Measurements from ENCODE around the gene SRGAP1.
"Not testable (repeated sequence)": the region's sequence is repeated elsewhere in the genome, so short reads cannot be mapped to it uniquely, and the experiment has no call there.

The SRGAP1 gene

GRCh38 chr12:64122154-64122553 lies 277.7 kb downstream of the SRGAP1 start:
- DNase-seq (ENCODE audit: low read depth in 2 of 2) = no peak

GRCh38 chr12:64122995-64123394 lies 278.5 kb downstream of the SRGAP1 start:
- no peak for DNase-seq (ENCODE audit: low read depth in 2 of 2)

DNA sequence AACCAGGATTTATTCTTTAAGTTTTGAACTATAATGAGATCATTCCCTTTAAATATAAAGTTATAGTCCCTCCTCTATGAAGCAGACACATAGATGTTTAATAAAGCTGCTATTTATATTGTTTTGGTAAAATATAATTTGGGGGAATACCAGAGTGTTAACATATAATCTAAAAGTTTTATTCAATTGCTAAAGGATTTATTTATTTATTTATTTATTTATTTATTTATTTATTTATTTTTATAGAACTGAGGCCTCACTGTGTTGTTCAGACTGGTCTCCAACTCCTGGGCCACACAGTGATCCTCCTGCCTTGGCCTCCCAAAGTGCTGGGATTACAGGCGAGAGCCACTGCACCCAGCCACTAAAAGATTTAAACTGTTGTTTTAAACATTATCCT lies 278.9 kb downstream of the SRGAP1 start:
- no peak for DNase-seq (ENCODE audit: low read depth in 2 of 2)

GRCh38 chr12:64124511-64125197 lies 280.2 kb downstream of the SRGAP1 start:
- no peak for DNase-seq (ENCODE audit: low read depth in 2 of 2)

DNA sequence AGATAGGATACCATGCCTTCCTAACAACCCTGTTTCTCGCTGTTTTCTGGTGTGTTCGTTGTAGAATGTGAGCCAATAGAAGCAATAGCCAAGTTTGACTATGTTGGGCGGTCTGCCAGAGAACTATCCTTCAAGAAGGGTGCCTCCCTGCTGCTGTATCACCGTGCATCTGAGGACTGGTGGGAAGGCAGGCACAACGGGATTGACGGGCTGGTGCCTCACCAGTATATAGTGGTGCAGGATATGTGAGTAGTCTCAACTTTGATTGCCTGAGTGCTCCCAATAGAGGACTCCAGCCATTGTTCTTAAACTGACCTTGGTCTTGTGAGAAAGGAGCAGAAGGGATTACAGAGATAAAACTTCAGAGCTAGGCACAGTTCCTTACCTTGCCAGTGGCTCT lies 281.4 kb downstream of the SRGAP1 start:
- DNase-seq (ENCODE audit: low read depth in 2 of 2) = no peak

DNA sequence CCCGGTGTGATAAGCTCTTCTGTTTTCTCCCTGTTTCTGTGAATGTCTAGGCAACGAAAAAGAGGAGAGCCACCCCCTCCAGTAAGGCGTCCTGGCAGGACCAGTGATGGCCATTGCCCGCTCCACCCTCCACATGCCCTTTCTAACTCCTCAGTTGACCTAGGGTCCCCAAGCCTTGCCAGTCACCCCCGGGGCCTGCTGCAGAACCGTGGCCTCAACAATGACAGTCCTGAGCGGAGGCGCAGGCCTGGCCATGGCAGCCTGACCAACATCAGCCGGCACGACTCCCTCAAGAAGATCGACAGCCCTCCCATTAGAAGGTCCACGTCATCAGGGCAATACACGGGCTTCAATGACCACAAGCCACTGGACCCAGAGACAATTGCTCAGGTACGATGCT lies 283.3 kb downstream of the SRGAP1 start:
- DNase-seq (ENCODE audit: low read depth in 2 of 2) = no peak

GRCh38 chr12:64128366-64128765 lies 283.9 kb downstream of the SRGAP1 start:
- no peak for DNase-seq (ENCODE audit: low read depth in 2 of 2)

- not testable (repeated sequence) for DNase-seq (ENCODE audit: low read depth in 2 of 2)
These were observed 286.0 kb downstream of the SRGAP1 start for GRCh38 chr12:64130476-64130875.

- DNase-seq (ENCODE audit: low read depth in 2 of 2) = not testable (repeated sequence)
These were observed 287.0 kb downstream of the SRGAP1 start for GRCh38 chr12:64131456-64131855.

DNA sequence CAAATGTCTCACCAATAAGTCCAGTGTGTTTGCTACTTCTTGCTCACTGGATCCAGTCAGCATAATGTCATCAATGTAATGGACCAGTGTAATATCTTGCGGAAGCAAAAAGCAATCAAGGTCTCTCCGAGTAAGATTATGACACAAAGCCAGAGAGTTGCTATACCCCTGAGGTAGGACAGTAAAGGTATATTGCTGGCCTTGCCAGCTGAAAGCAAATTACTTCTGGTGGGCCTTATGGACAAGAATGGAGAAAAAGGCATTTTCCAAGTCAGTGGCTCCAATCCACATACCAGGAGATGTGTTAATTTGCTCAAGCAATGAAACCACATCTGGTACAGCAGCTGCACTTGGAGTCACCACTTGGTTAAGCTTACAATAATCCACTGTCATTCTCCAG lies 288.2 kb downstream of the SRGAP1 start:
- DNase-seq (ENCODE audit: low read depth in 2 of 2) = not testable (repeated sequence)

DNA sequence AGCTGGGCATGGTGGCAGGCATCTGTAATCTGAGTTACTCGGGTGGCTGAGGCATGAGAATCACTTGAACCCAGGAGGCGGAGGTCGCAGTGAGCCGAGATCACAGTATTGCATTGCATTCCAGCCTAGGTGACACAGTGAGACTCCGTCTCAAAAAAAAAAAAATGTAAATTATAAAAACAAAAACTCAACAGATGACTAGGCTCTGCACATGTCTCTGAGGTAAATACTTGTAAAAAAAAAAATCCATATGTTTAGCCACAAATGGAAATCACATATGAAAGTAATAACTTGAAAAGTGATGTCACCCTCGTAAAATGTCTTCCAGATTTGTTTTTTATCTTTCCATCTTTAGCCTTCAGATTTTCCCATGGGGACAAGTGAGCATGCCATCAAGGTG lies 292.6 kb downstream of the SRGAP1 start:
- DNase-seq (ENCODE audit: low read depth in 2 of 2) = peak; percentile 51 to 52

GRCh38 chr12:64139021-64139420 lies 294.5 kb downstream of the SRGAP1 start:
- no peak for DNase-seq (ENCODE audit: low read depth in 2 of 2)

DNA sequence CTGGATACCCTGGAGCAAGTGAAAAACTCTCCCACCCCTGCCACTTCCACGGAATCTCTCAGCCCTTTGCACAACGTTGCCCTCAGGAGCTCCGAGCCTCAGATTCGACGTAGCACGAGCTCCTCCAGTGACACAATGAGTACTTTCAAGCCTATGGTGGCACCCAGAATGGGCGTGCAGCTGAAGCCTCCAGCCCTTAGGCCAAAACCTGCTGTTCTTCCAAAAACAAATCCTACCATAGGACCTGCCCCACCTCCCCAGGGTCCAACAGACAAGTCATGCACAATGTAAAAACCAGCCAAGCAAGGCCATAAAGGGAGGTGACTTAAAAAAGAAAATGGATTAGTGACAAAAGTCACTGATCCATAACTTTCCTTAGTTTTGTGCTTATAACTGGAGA lies 297.9 kb downstream of the SRGAP1 start:
- no peak for DNase-seq (ENCODE audit: low read depth in 2 of 2)

GRCh38 chr12:64142784-64143183 lies 298.3 kb downstream of the SRGAP1 start:
- DNase-seq (ENCODE audit: low read depth in 2 of 2) = no peak

GRCh38 chr12:64145226-64145625 lies 300.7 kb downstream of the SRGAP1 start:
- no peak for DNase-seq (ENCODE audit: low read depth in 2 of 2)

GRCh38 chr12:64147011-64147631 lies 302.6 kb downstream of the SRGAP1 start:
- DNase-seq (ENCODE audit: low read depth in 2 of 2) = no peak

GRCh38 chr12:64147875-64148274 lies 303.4 kb downstream of the SRGAP1 start:
- no peak for DNase-seq (ENCODE audit: low read depth in 2 of 2)

DNA sequence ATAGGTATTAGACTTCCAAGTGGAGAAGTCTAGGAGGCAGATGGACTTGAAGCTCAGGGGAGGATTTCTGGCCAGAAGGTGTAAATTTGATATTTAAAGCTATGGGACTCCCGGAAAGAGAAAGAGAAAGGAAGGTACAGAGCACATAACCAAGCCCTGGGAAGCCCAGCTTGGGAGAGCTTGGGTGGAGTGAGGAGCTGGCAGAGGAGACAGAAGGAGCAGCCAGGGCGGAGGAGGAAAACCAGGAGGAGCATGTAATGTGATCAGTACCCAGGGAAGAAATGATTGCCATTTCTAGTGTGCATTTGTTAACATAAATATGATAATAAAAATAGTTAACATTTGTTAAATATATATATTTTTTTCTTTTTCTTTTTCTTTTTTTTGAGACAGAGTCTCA lies 310.2 kb downstream of the SRGAP1 start:
- no peak for DNase-seq (ENCODE audit: low read depth in 2 of 2)

- no peak for DNase-seq (ENCODE audit: low read depth in 2 of 2)
These were observed 312.6 kb downstream of the SRGAP1 start for GRCh38 chr12:64157110-64157509.

- DNase-seq (ENCODE audit: low read depth in 2 of 2) = peak in 1 of 2 experiments; percentile 23
These were observed 315.7 kb downstream of the SRGAP1 start for GRCh38 chr12:64160021-64160710.

DNA sequence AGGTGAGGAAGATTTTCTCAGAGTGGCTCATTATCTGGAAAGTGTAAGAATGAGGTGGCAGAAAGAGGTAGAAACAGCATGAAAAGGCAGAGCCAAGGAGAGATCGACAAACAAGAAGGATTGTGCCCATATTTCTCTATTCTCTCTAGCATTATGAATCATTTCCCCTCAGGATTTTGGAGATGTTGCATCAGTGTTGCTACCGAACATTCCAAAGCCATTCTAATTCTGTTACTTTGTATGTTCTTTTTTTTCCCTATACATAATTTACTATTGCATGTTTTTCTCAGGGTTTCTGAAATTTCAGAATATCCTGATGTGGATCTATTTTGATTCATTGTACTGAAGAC lies 316.2 kb downstream of the SRGAP1 start:
- DNase-seq (ENCODE audit: low read depth in 2 of 2) = peak; percentile 80 to 81

DNA sequence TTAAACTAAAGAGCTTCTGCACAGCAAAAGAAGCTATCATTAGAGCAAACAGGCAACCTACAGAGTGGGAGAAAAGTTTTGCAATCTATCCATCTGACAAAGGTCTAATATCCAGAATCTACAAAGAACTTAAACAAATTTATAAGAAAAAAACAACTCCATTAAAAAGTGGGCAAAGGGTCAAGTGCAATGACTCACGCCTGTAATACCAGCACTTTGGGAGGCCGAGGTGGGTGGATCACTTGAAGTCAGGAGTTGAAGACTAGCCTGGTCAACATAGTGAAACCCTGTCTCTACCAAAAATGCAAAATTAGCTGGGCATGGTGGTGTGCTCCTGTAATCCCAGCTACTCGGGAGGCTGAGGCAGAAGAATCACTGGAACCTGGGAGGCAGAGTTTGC lies 322.1 kb downstream of the SRGAP1 start:
- not testable (repeated sequence) for DNase-seq (ENCODE audit: low read depth in 2 of 2)

GRCh38 chr12:64167041-64167440 lies 322.5 kb downstream of the SRGAP1 start:
- DNase-seq (ENCODE audit: low read depth in 2 of 2) = peak in 1 of 2 experiments; percentile 18

Data from fibroblast of skin of left quadriceps (primary cell).